Fibroblast of lung (primary cell): ENCODE data around the gene ATP11A. TPM values are rescaled to one million over a fixed set of nuclear protein-coding genes. Genes with fewer than 3 reads are reported as not detected.

ENCODE experiments used
- DNase-seq, 2 donors: peaks; one replicate each; pipeline versions ENCODE4 v3.0.0 to v3.0.0-alpha.2; 2010; ENCODE audit warnings: low read depth in 2 of 2
- H2AFZ ChIP-seq: 2 replicates; pipeline ENCODE4 v1.5.1; 2012; ENCODE audit warnings: low read length, control low read depth, inconsistent platforms
- H3K27ac ChIP-seq: 2 replicates; pipeline ENCODE4 v1.5.1; 2011; ENCODE audit warnings: low read length, control low read depth; ENCODE audit not compliant: insufficient read depth
- H3K27me3 ChIP-seq: 2 replicates; pipeline ENCODE4 v1.5.1; 2011; ENCODE audit warnings: mild to moderate bottlenecking, low read length; ENCODE audit not compliant: control insufficient read depth, insufficient read depth
- H3K36me3 ChIP-seq: 2 replicates; pipeline ENCODE4 v1.5.1; 2011; ENCODE audit warnings: low read length; ENCODE audit not compliant: control insufficient read depth, insufficient read depth
- H3K4me1 ChIP-seq: 2 replicates; pipeline ENCODE4 v1.5.1; 2011; ENCODE audit warnings: low read length; ENCODE audit not compliant: control insufficient read depth, insufficient read depth; ENCODE audit errors: extremely low read depth
- H3K4me2 ChIP-seq: 2 replicates; pipeline ENCODE4 v1.5.1; 2011; ENCODE audit warnings: low read length, control low read depth; ENCODE audit not compliant: insufficient read depth; ENCODE audit errors: extremely low read depth
- H3K4me3 ChIP-seq, 4 experiments: fragments of 200-600 bp in 1 of 4; sonication (generic) in 1 of 4; replicated peaks in 1 of 4; 2 replicates each; pipeline ENCODE4 v1.5.1; 2011 to 2016; ENCODE audit warnings: low read length in 4 of 4, low read depth in 3 of 4, mild to moderate bottlenecking in 3 of 4, control low read depth in 2 of 4, inconsistent platforms in 1 of 4, mixed read lengths in 1 of 4; ENCODE audit not compliant: insufficient read depth in 1 of 4; ENCODE audit errors: control extremely low read depth in 1 of 4
- H3K79me2 ChIP-seq: 2 replicates; pipeline ENCODE4 v1.5.1; 2012; ENCODE audit warnings: mild to moderate bottlenecking, low read length, inconsistent platforms; ENCODE audit not compliant: control insufficient read depth, insufficient read depth
- H3K9ac ChIP-seq: 2 replicates; pipeline ENCODE4 v1.5.1; 2011; ENCODE audit warnings: mild to moderate bottlenecking, low read length, control low read depth; ENCODE audit not compliant: insufficient read depth
- H3K9me3 ChIP-seq: 2 replicates; pipeline ENCODE4 v1.5.1; 2012; ENCODE audit warnings: low read depth, low read length; ENCODE audit not compliant: control insufficient read depth, insufficient read depth
- H4K20me1 ChIP-seq: 2 replicates; pipeline ENCODE4 v1.5.1; 2011; ENCODE audit warnings: low read length; ENCODE audit not compliant: control insufficient read depth, insufficient read depth; ENCODE audit errors: extremely low read depth
- CTCF ChIP-seq, 2 donors: IDR thresholded peaks in 1 of 2; conservative IDR thresholded peaks in 1 of 2; 1 replicate in 1 of 2; 2 replicates in 1 of 2; pipeline ENCODE4 v1.5.1; 2011 to 2012; ENCODE audit warnings: low read length in 2 of 2, control low read depth in 1 of 2, inconsistent platforms in 1 of 2, low read depth in 1 of 2, mild to moderate bottlenecking in 1 of 2
- EZH2 ChIP-seq: IDR thresholded peaks from 2 replicates; pipeline ENCODE4 v1.5.1; 2012; ENCODE audit warnings: low read length, control low read depth, mild to moderate bottlenecking; ENCODE audit errors: missing control alignments
- polyA plus RNA-seq, 2 donors: library from polyadenylated mRNA; depleted of rRNA in 1 of 2; stranded (reverse) in 1 of 2; unstranded in 1 of 2; fragments of >200 nt; gene quantifications; 2 replicates each; pipeline ENCODE4 v1.2.1, GENCODE V29; 2011 to 2012; ENCODE audit warnings: missing spikeins in 1 of 2
- total RNA-seq: library from RNA; depleted of rRNA; stranded (reverse); fragments of >200 nt; gene quantifications from 2 replicates; pipeline ENCODE4 v1.2.1, GENCODE V29; 2014

Gene ATP11A
- total and polyA plus RNA-seq, 2 donors (not counting 1 experiment from before 2014, with no cell fraction given) = 2.3 to 7.8 TPM

- Histone ChIP-seq H3K9me3 (no peaks in the 10 kb centered on the region), H3K9ac (no peak overlapping the region), H3K79me2 (no peaks in the 10 kb centered on the region), H3K27ac (no peak overlapping the region), H4K20me1 (no peaks in the 10 kb centered on the region), H3K27me3 (peaks cover 5% of the 10 kb centered on the region), H3K4me3 (no peak overlapping the region), H3K36me3 (no peaks in the 10 kb centered on the region), H2AFZ (no peak overlapping the region), H3K4me1 (no peaks in the 10 kb centered on the region), H3K4me2 (no peak overlapping the region)
- TF ChIP-seq CTCF (conservative IDR thresholded peaks at IDR 0.05 in 1 of 2, IDR thresholded peaks at IDR 0.05 in 1 of 2; ENCODE audit: low read depth in 1 of 2, low read length in 2 of 2) (no peak), EZH2 (no peak)
- no peak for DNase-seq
Measured at GRCh38 chr13:112887557-112887991, 197.7 kb downstream of the ATP11A start.

GRCh38 chr13:112888238-112889111, 198.6 kb downstream of the ATP11A start:
- DNase-seq = no peak

More at GRCh38 chr13:112888238-112889111, 198.6 kb downstream of the ATP11A start:
- Histone ChIP-seq H4K20me1 (no peaks in the 10 kb centered on the region), H2AFZ (no peak overlapping the region), H3K9ac (no peak overlapping the region), H3K9me3 (no peaks in the 10 kb centered on the region), H3K27me3 (peaks cover 12% of the 10 kb centered on the region), H3K4me2 (no peak overlapping the region), H3K79me2 (no peaks in the 10 kb centered on the region), H3K36me3 (no peaks in the 10 kb centered on the region), H3K4me3 (no peak overlapping the region), H3K4me1 (no peaks in the 10 kb centered on the region), H3K27ac (no peak overlapping the region)
- TF ChIP-seq EZH2 (no peak), CTCF (conservative IDR thresholded peaks at IDR 0.05 in 1 of 2, IDR thresholded peaks at IDR 0.05 in 1 of 2; ENCODE audit: low read depth in 1 of 2, low read length in 2 of 2) (no peak)
